Measurements from ENCODE around the gene PTPRE.

The PTPRE gene

GRCh38 chr10:128059982-128060293, 153.0 kb downstream of the PTPRE start:
- peaks cover 19% of the 10 kb centered on the region for H3K4me1 ChIP-seq (ENCODE audit: low read depth, poor library complexity, severe bottlenecking)
- no peak overlapping the region for H3K27ac ChIP-seq
- H3K27me3 ChIP-seq (ENCODE audit: insufficient read depth, low read depth) = no peaks in the 10 kb centered on the region
- no peak overlapping the region for H3K9ac ChIP-seq
- H3K4me3 ChIP-seq (IDR thresholded peaks at IDR 0.05; ENCODE audit: insufficient read depth, low read depth, low read length) = no peak overlapping the region
- no peak for TF ChIP-seq CTCF (conservative IDR thresholded peaks at IDR 0.05; ENCODE audit: low read depth, low read length)
- H4K20me1 ChIP-seq (ENCODE audit: insufficient read depth) = no peaks in the 10 kb centered on the region
- H3K36me3 ChIP-seq (ENCODE audit: insufficient read depth) = no peaks in the 10 kb centered on the region
- no peak overlapping the region for H2AFZ ChIP-seq (ENCODE audit: low read depth)
- H3K4me2 ChIP-seq = no peak overlapping the region
- H3K79me2 ChIP-seq (ENCODE audit: insufficient read depth, low read depth) = no peaks in the 10 kb centered on the region

- H3K27me3 ChIP-seq (ENCODE audit: insufficient read depth, low read depth) = no peaks in the 10 kb centered on the region
- no peak overlapping the region for H3K27ac ChIP-seq
- H3K36me3 ChIP-seq (ENCODE audit: insufficient read depth) = no peaks in the 10 kb centered on the region
- no peak overlapping the region for H3K4me3 ChIP-seq (IDR thresholded peaks at IDR 0.05; ENCODE audit: insufficient read depth, low read depth, low read length)
- no peak overlapping the region for H3K4me2 ChIP-seq
- H3K4me1 ChIP-seq (ENCODE audit: low read depth, poor library complexity, severe bottlenecking) = peaks cover 26% of the 10 kb centered on the region
- H4K20me1 ChIP-seq (ENCODE audit: insufficient read depth) = no peaks in the 10 kb centered on the region
- TF ChIP-seq CTCF (conservative IDR thresholded peaks at IDR 0.05; ENCODE audit: low read depth, low read length) = no peak
- H2AFZ ChIP-seq (ENCODE audit: low read depth) = no peak overlapping the region
- no peaks in the 10 kb centered on the region for H3K79me2 ChIP-seq (ENCODE audit: insufficient read depth, low read depth)
- H3K9ac ChIP-seq = no peak overlapping the region
Observed at GRCh38 chr10:128060341-128061250, 153.7 kb downstream of the PTPRE start.

- no peak for TF ChIP-seq CTCF (conservative IDR thresholded peaks at IDR 0.05; ENCODE audit: low read depth, low read length)
- H3K4me2 ChIP-seq = no peak overlapping the region
Observed at GRCh38 chr10:128061306-128062300, 154.7 kb downstream of the PTPRE start.

GRCh38 chr10:128062331-128062880, 155.5 kb downstream of the PTPRE start:
- Histone ChIP-seq H3K4me3 (IDR thresholded peaks at IDR 0.05; ENCODE audit: insufficient read depth, low read depth, low read length) (no peak overlapping the region), H2AFZ (ENCODE audit: low read depth) (no peak overlapping the region), H3K4me2 (no peak overlapping the region), H3K9ac (no peak overlapping the region), H3K79me2 (ENCODE audit: insufficient read depth, low read depth) (no peaks in the 10 kb centered on the region), H3K27ac (no peak overlapping the region), H3K36me3 (ENCODE audit: insufficient read depth) (no peaks in the 10 kb centered on the region), H4K20me1 (ENCODE audit: insufficient read depth) (no peaks in the 10 kb centered on the region), H3K27me3 (ENCODE audit: insufficient read depth, low read depth) (no peaks in the 10 kb centered on the region), H3K4me1 (ENCODE audit: low read depth, poor library complexity, severe bottlenecking) (peaks cover 26% of the 10 kb centered on the region)
- no peak for TF ChIP-seq CTCF (conservative IDR thresholded peaks at IDR 0.05; ENCODE audit: low read depth, low read length)

More at GRCh38 chr10:128061306-128062300, 154.7 kb downstream of the PTPRE start:
- Histone ChIP-seq H2AFZ (ENCODE audit: low read depth) (no peak overlapping the region), H3K4me3 (IDR thresholded peaks at IDR 0.05; ENCODE audit: insufficient read depth, low read depth, low read length) (no peak overlapping the region), H3K4me1 (ENCODE audit: low read depth, poor library complexity, severe bottlenecking) (peaks cover 26% of the 10 kb centered on the region), H3K36me3 (ENCODE audit: insufficient read depth) (no peaks in the 10 kb centered on the region), H3K9ac (no peak overlapping the region), H3K27ac (no peak overlapping the region), H3K27me3 (ENCODE audit: insufficient read depth, low read depth) (no peaks in the 10 kb centered on the region), H3K79me2 (ENCODE audit: insufficient read depth, low read depth) (no peaks in the 10 kb centered on the region), H4K20me1 (ENCODE audit: insufficient read depth) (no peaks in the 10 kb centered on the region)

All from KMS-11 (cell line).